Coronary artery (tissue), 2 donors: ENCODE results near the gene FBXL16.
A peak's percentile ranks its signal among the peaks of the same experiment; 100 is the strongest.

Source experiments
- DNase-seq: peaks from one replicate; pipeline ENCODE4 v3.0.0-alpha.2; 2017; ENCODE audit warnings: low spot score
- H3K27ac ChIP-seq, 2 donors: fragments of 200-600 bp; sonication (generic); one replicate each; pipeline ENCODE4 v1.5.1; 2016 to 2019
- H3K4me3 ChIP-seq: fragments of 200-600 bp; sonication (generic); 2 replicates; pipeline ENCODE4 v1.5.1; 2016; ENCODE audit warnings: mild to moderate bottlenecking, moderate library complexity
- CTCF ChIP-seq: fragments of 200-600 bp; sonication (generic); IDR thresholded peaks from one replicate; pipeline ENCODE4 v1.5.1; 2019; ENCODE audit warnings: antibody characterized with exemption

The FBXL16 gene

GRCh38 chr16:674968-675883, 30.4 kb downstream of the FBXL16 start, which contains the start of gene RHBDL1:
RHBDL1 (plus strand) TSS chr16:675671; CDS start chr16:675791, 120 bp downstream.
- peak within 1 kb of the TSS in 1 of 2 donors; percentile 61 for H3K27ac ChIP-seq
- DNase-seq = no peak
- no peak for TF ChIP-seq CTCF
- H3K4me3 ChIP-seq = peak within 1 kb of the TSS; percentile 67

GRCh38 chr16:674214-674881, 31.3 kb downstream of the FBXL16 start:
- DNase-seq = no peak
- H3K27ac ChIP-seq = no peak overlapping the region
- no peak overlapping the region for H3K4me3 ChIP-seq
- no peak for TF ChIP-seq CTCF

- DNase-seq = no peak
- H3K27ac ChIP-seq = no peak overlapping the region
- no peak for TF ChIP-seq CTCF
- no peak overlapping the region for H3K4me3 ChIP-seq
Measured at GRCh38 chr16:673399-673991, 32.1 kb downstream of the FBXL16 start.

GRCh38 chr16:672851-673250, 32.8 kb downstream of the FBXL16 start:
- Histone ChIP-seq H3K27ac (no peak overlapping the region), H3K4me3 (no peak overlapping the region)
- TF ChIP-seq CTCF = no peak
- DNase-seq = no peak

- no peak for DNase-seq
- H3K4me3 ChIP-seq = no peak overlapping the region
- TF ChIP-seq CTCF = no peak
- H3K27ac ChIP-seq = no peak overlapping the region
Measured at GRCh38 chr16:672371-672770, 33.2 kb downstream of the FBXL16 start.

- no peak for DNase-seq
- H3K4me3 ChIP-seq = no peak overlapping the region
- no peak for TF ChIP-seq CTCF
- H3K27ac ChIP-seq = no peak overlapping the region
Measured at GRCh38 chr16:671353-672131, 34.1 kb downstream of the FBXL16 start.
